ENCODE results near the gene IFT122.
"Not testable (repeated sequence)": the region's sequence is repeated elsewhere in the genome, so short reads cannot be mapped to it uniquely, and the experiment has no call there.

The IFT122 gene, protein sequence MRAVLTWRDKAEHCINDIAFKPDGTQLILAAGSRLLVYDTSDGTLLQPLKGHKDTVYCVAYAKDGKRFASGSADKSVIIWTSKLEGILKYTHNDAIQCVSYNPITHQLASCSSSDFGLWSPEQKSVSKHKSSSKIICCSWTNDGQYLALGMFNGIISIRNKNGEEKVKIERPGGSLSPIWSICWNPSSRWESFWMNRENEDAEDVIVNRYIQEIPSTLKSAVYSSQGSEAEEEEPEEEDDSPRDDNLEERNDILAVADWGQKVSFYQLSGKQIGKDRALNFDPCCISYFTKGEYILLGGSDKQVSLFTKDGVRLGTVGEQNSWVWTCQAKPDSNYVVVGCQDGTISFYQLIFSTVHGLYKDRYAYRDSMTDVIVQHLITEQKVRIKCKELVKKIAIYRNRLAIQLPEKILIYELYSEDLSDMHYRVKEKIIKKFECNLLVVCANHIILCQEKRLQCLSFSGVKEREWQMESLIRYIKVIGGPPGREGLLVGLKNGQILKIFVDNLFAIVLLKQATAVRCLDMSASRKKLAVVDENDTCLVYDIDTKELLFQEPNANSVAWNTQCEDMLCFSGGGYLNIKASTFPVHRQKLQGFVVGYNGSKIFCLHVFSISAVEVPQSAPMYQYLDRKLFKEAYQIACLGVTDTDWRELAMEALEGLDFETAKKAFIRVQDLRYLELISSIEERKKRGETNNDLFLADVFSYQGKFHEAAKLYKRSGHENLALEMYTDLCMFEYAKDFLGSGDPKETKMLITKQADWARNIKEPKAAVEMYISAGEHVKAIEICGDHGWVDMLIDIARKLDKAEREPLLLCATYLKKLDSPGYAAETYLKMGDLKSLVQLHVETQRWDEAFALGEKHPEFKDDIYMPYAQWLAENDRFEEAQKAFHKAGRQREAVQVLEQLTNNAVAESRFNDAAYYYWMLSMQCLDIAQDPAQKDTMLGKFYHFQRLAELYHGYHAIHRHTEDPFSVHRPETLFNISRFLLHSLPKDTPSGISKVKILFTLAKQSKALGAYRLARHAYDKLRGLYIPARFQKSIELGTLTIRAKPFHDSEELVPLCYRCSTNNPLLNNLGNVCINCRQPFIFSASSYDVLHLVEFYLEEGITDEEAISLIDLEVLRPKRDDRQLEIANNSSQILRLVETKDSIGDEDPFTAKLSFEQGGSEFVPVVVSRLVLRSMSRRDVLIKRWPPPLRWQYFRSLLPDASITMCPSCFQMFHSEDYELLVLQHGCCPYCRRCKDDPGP

DNA sequence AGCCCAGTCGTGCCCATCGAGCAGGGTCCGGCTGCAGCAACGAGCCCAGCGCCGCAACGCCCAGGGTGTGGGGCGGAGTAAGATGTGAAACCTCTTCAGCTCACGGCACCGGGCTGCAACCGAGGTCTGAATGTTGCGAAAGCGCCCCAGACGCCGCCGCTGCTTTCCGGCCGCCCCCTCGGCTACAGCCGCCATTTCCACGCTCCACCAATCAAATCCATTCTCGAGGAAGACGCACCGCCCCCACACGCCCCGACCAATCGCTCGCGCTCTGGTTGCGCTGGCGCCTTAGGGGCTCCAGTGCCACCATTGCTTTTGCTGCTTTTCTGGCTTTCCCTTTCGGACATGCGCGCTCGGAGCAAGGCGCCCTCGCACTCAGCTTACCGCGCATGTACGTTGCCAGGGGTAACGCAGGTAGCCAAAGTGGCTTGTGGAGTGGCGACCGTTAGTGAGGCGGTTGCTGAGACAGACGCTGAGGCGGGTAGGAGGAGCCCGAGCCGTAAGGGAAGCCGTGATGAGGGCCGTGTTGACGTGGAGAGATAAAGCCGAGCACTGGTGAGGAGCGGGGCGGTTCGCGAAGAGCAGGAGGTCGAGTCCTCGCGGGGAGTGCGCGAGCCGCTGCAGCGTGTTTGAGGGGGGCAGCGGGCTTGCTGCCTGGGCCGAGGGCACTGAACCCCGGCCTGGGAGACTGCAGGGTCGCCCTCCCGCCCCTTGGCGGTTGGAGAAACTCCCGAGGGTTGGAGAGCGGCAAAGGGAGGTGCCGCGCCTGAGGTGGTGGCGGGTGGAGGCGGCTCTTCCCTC, at the start of gene IFT122, which contains the start of gene MBD4:
Gene IFT122, plus strand, starts transcription at position 408 of the 801 bp plus-strand sequence. Its CDS starts 107 bp downstream, at position 515.
Gene MBD4, minus strand, starts transcription at position 132 of the 801 bp plus-strand sequence. Its CDS starts 115 bp downstream, at position 17.
- peak; percentile 100 for DNase-seq

DNA sequence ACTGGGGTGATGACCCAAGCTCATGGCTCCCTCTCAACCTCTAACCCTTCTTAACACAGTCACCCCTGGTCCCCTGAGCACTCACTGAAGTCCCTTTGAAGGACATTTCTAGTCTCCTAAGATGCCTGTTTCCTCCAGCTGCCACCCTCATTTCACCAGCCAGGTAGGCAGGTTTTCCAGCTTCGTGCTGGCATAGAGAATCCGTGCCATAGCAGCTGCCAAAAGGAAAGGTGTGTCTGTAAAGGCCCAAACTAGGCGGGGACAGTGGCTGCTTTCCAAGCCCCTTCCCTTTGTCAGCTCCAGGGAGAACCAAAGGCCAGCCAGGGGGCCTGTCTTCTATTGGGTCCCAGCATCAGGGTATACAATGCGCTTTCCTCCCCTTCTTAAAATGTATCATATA, 48.4 kb upstream of the IFT122 start:
- not testable (repeated sequence) for DNase-seq

DNA sequence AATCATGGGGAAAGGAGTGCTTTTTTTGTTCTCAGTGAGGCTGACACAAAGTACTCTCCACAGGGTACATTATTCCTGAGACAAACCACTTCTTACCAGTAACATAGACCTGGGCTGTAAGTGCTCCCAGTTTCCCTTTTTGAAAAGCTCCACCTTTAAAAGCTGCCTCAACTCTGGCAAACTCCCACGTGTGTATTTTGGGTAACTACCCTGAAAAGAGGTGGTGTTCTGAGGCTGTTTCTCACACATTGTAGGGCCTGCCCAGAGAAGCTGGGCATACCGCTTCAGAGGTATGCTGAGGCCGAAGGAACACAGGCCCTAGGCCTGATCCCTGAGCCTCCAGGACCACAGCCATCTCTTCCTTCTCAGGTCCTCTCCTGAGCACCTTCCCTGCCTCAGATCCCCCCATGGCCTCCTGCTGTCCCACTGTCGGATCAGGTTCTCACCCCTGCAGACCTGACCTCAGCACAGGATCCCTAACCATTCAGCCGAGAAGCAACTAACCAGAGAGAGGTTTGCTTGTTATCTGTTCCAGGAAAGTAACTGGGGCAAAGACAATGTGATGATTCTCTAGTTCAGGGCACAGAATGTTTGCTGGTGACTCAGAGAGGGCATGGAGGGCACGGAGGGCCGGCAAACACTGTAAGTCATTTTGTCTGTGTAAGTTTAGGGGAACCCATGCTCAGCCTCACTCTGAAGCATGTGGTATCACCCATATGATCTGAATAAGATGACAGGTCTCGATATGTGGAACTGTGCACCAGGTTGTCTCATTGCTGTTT, 47.7 kb upstream of the IFT122 start:
- not testable (repeated sequence) for DNase-seq

DNA sequence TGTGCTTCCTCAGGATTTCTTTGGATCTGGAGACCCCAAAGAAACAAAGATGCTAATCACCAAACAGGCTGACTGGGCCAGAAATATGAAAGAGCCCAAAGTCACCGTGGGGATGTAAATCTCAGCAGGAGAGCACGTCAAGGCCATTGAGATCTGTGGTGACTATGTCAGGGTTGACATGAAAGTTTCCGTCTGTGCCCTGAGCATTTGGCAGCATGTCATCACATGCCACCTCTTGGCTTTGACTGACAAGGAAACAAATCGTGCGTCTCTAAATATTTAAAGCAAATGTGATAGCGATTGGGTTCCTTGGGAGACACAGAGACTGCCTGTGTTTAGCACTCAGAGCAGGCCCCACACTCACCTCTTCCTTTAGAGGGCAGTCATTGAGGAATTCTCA, 46.8 kb upstream of the IFT122 start:
- no peak for DNase-seq

DNA sequence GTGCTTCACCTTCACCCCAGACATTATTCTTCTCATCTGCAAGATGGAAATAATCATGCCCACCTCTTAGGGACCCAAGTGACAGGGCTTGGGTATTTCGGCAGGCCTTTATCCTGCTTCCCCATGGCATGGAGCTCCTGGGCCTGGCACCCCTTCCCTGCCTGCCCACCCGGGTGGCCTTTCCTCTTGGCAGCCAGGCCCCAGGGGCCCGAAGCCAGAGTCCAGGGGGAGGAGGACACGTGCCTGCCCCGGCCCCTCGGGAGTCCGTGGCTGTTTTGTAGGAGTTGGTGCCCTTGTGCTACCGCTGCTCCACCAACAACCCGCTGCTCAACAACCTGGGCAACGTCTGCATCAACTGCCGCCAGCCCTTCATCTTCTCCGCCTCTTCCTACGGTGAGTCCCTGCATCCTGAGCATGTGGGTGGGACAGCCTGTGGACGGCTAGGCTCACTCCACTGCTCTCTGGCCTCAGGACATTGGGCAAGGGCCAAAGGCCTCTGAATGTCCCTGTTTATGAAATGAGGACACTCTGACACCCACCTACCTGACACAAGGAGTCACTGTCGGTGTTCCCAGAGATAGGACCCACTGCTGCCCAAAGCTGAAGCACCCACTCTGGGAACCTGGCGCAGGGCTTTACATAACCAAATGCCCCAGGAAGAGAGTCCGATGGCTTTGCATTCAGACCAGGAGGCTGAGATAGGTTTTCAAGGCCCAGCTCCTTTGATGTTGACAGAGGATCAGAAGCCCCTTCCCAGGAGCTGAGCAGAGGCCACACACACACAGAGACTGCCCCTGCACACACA, 46.1 kb upstream of the IFT122 start:
- not testable (repeated sequence) for DNase-seq

DNA sequence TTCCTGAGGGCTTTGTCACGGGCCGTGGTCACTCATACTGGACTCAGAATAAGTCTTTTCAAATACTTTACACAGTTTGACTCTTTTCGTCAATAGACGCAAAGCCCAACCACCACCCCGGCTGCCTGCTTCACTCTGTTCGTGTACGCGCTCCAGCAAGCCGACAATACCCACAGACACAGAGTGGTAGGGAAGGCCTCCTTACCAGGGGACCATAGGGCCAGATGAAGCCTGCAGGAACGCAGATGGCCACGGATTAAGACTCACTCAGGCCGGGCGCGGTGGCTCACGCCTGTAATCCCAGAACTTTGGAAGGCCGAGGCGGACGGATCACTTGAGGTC, 41.2 kb upstream of the IFT122 start:
- DNase-seq = peak; percentile 17 to 48

DNA sequence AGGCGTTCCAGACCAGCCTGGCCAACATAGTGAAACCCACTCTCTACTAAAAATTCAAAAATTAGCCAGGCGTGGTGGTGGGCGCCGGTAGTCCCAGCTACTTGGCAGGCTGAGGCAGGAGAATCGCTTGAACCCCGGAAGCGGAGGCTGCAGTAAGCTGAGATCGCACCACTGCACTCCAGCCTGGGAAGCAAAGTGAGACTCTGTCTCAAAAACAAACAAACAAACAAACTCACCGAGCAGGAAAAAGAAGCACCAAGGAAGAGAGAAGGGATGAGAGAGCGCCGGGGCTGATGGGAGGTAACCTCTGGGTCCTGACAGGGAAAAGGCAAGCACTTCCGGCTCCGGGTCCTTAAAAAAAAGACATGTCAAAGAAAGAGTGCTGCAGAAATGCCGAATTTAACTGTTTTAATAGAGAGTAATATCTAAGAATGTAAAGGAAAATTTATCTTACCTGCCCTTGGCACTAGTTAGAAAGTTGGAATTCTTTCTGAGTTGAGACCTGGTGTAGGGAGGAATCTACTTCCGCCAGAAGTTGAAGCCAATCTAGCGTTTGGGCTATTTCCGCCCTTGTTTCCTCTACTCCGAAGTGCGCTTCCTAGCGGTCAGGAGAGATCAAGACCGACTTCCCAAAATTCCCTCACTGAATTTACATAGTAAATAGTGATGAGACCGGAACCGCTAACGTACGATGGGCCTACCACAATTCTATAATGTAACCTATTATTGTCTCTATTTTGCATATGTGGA, 40.7 kb upstream of the IFT122 start:
- peak; percentile 96 to 97 for DNase-seq

DNA sequence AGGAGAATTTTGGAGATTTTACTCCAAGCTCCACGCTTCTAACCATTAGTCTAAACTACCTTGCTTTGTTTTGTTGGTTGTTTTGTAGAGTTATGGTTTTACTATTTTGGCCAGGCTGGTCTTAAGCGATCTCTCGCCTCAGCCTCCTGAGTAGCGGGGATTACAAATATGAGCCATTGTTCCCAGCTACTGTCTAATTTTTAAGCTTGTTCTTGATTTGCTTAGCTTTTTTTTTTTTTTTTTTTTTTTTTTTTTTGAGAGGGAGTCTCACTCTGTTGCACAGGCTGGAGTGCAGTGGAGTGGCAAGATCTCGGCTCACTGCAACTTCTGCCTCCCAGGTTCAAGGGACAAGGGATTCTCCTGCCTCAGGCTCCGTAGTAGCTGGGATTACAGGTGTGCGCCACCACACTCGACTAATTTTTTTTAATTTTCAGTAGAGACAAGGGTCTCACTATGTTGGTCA, 40.1 kb upstream of the IFT122 start:
- DNase-seq = no peak

DNA sequence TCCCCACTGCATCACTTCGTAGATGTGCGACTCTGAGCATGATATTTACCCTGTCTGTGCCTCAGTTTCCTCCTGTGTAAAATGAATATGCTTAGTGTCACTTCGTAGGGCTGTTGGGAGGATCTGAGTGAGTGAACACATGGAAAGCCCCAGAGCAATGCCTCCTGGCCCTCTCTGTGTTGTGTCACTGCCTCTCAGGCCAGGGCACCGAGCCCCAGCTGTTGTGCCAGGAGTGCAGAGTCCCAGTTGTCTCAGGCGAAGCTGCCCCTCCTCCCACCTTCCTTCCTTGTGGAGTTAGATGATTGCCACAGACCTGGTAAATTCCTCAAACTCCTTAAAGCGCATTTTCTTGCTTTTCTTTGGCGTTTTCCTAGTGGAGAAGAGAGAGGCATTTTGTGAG, 37.8 kb upstream of the IFT122 start:
- no peak for DNase-seq

DNA sequence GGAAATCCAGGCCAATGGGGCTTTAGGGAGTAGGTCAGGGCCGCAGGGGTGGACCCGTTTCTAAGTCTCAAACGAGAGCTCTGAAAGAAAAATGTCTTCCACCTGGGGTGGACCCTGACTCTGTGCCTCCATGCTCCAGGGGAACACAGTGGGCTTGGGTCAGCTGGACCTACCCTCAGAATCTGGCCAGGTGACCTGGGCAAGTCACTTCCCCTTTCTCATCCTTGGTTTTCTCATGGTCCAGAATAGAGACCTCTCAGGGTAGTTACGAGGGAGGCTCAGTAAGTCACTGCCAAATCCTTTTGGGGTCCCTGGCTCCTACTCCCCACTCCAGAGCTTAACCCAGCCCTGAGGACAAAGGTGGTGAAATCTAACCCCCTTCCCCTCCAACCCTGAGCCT, 37.4 kb upstream of the IFT122 start:
- no peak for DNase-seq

DNA sequence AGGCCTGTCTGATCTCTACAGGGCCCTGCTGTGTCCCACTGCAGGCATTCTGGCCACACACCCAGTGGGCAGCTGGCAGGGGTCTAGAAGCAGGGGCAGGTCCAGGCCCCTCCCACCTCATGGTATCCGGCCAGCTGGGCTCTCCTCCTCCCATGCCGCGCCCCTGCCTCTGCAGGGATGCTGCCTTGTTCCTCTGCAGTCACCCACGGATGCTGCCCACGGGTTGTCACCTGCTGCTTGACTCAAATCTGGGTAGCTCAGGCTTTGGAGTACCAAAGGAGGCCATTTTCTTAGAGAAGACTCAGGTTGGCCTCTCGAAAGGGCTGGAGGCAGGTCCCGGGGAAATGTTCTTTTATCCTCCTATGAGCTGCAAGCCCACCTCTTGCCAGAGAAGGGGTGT, 36.6 kb upstream of the IFT122 start:
- DNase-seq = no peak

DNA sequence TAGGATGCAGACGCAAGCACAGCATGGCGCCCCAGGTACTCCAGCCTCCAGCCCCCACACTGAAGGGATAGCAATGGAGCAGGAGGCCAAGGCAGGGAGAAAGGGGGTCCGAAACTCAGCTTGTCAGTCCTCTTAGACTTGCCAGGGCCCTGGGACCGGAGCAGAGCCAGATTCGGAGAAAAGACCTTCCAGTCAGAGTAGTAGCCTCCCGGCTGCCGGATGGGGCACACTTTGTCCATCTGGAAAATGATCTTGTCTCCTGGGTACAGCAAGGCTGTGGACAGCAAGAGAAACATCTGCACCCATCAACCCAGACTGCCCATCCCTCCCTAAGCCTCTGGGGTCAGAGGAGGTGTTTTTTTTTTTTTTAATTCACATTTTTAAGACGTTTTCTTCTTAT, 35.9 kb upstream of the IFT122 start:
- DNase-seq = no peak

DNA sequence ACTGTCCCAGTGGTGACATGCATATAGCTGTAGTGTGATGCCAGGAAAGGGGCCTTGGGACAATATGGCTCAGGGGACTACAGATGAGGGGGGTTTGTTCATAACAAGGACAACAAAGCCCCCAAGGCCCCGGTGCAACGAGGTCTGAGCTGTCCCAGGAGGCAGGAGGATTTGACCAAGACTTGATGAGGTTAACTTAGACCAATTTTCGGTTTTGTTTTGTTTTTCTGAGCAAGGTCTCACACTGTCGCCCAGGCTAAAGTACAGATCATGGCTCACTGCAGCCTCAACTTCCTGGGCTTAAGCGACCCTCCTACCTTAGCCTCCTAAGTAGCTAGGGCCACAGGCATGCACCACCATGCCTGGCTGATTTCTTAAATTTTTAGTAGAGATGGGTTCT, 35.4 kb upstream of the IFT122 start:
- DNase-seq = no peak

DNA sequence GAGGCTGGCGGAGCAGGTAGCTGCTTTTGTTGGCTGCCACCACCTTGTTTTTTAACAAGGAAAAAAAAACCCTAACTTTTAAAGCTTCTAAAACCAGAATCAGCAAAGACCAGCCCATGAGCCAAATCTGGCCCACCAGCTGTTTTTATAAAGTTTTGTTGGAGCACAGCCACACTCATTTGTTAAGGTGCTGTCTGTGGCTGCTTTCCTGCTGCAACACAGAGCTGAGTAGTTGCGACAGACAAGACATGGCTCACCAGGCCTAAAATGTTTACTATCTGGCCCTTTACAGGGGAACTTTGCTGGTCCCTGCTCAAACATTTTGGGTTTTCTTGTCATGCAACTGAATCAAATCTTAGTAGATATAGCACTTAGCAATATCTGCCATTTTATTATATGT, 30.5 kb upstream of the IFT122 start:
- no peak for DNase-seq

DNA sequence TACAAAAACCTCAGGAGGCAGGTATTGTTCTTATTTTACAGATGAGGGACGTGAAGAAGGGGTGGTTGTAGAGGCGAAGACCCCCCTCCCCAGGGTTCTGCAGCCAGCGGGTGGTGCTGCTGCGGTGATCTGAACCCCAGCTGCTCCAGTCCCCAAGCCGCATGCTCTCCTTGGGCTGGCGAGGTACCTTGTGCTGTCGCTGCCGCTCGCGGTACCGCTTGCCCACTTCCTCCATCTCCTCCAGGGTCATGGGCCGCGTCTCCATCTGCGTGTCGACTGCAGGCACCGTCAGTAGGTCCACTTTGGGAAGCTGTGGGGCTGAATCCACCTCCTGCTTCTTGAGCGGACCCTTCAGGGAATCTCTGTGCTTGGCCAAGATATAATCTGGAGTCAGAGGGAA, 29.1 kb upstream of the IFT122 start:
- no peak for DNase-seq

DNA sequence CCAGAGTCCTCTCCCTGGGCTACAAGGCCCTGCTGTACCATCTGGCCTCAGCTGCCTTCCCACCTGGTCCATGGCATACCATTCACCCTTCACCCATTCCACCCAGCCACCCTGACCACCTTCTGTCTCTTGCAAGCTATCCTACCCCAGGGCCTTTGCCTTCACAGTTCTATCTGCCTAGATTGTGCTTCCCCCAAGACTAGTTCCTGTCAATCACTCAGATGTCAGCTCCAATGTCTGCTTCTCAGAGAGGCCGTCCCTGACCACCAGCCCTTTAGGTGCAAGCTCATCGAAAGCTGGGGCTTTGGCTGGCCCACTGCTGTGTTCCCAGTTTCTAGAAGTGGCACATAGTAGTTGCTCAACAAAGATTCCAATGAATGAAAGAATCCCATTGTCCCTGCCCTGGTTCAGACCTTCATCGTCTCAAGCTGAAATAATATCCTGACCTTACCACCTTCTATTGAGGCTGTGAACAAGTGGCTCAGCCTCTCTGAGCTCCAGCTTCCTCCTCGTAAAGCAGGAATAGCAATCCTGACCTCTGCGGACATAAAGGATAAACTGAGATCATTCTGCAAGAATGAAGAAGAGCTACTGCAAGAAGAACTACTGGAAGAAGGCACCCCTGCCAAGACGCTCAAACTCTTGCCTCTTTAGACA, 27.4 kb upstream of the IFT122 start:
- no peak for DNase-seq

DNA sequence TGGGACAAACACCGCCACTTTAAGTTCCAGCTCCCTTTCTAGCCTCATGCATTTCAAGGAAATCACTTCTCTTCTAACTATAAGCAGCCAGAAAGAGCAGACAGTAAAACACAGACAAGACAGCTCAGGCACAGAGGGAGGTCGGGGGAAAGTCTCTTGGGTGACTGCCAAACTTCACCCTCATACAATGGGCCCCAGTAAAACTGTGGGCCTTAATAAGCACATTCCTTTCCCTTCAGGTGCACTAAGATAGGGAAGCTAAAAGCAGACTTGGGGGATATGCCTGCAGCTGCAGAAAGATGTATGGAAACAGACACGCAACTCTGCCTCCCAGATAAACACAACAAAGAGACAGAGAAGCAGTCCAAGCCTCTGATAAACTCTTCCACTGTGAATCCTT, 26.8 kb upstream of the IFT122 start:
- DNase-seq = not testable (repeated sequence)

DNA sequence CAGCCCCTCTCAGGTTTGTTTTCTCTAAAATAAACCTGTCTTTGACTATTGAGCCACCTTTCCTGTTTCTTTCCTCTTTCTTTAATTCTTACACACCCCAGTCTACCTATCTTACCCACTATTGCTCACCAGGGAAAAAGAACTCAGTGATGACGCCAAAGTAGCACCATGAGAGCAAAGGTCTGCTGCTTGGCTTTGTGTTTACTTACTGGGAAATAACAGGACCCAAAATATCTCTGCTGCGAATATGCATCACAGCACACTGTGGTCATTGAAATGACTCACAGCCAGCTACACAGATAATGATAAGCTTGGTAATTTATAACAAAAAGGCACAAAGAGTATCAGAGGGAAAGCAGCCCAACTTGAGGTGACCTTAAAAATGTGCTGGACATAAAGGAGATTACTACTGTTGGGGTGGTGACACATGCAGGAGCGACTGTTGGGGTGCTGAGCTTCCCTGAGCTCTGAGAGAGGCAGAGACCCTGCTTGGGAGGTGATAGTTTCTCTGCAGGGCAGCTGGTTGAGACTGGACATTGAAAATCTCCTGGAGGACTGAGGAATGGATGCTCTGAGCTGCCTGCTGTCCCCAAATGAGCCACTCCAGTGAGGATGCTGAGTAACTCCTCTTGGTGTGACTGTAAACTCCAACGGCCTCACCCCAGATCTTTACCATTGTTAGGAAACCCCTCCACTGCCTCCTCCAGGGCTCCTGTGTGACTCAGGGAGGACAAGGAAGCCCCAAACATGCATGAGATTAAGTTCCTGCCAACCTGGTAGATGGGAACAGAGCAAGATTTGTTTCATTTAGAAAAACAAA, 26.1 kb upstream of the IFT122 start:
- no peak for DNase-seq

Measured in NCI-H524 (cell line).